A549 (cell line): ENCODE data around the gene PTGDS.

Source experiments
- EP300 ChIP-seq, 2 experiments: fragments of >200 bp; sonication (Bioruptor Twin); formaldehyde crosslinking; IDR thresholded peaks; 2 replicates in 1 of 2; 3 replicates in 1 of 2; pipeline ENCODE4 v1.6.1; 2016 to 2017
- TF ChIP-seq, protein P1 (sequence below): fragments of >200 bp; sonication (Bioruptor Twin); formaldehyde crosslinking; IDR thresholded peaks from 3 replicates; pipeline ENCODE4 v1.5.1; 2016

DNA sequence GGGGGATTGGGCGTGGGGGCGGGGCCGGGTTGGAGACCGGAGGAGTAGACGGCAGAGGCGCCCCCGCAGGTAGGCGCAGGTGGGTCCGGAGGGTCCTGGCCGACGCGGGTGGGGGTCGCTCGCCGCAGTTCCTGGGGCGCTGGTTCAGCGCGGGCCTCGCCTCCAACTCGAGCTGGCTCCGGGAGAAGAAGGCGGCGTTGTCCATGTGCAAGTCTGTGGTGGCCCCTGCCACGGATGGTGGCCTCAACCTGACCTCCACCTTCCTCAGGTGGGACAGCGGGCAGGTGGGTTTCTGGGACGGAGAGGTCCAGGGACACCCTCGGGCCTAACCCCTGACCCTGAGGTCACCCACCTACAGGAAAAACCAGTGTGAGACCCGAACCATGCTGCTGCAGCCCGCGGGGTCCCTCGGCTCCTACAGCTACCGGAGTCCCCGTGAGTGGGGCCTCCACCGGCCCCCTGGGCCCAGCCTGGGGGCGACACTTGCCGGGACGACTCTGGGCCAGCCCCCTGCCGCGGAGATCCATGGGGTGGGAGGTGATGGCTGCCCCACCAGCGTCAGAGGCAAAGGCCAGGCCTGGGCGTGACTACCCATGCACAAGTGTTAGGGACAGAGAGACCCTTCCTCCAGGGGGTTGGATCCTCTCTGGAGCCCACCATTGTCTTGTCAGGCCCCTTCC, 1.7 kb downstream of the PTGDS start:
- TF ChIP-seq, protein P1, sequence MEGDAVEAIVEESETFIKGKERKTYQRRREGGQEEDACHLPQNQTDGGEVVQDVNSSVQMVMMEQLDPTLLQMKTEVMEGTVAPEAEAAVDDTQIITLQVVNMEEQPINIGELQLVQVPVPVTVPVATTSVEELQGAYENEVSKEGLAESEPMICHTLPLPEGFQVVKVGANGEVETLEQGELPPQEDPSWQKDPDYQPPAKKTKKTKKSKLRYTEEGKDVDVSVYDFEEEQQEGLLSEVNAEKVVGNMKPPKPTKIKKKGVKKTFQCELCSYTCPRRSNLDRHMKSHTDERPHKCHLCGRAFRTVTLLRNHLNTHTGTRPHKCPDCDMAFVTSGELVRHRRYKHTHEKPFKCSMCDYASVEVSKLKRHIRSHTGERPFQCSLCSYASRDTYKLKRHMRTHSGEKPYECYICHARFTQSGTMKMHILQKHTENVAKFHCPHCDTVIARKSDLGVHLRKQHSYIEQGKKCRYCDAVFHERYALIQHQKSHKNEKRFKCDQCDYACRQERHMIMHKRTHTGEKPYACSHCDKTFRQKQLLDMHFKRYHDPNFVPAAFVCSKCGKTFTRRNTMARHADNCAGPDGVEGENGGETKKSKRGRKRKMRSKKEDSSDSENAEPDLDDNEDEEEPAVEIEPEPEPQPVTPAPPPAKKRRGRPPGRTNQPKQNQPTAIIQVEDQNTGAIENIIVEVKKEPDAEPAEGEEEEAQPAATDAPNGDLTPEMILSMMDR: no peak
- TF ChIP-seq EP300 (IDR thresholded peaks at IDR 0.05): no peak
